Progenitor cell of endocrine pancreas (in vitro differentiated cells): ENCODE data around the gene MYORG. TPM values are rescaled to one million over a fixed set of nuclear protein-coding genes. Genes with fewer than 3 reads are reported as not detected.
"Not testable (repeated sequence)": the region's sequence is repeated elsewhere in the genome, so short reads cannot be mapped to it uniquely, and the experiment has no call there.

Experiments used
- DNase-seq: peaks from one replicate; pipeline ENCODE4 v3.0.0; 2021; ENCODE audit warnings: low spot score; ENCODE audit not compliant: unreplicated experiment
- H3K27ac Mint-ChIP-seq: 2 replicates; pipeline ENCODE4 v1.8.0; 2021; ENCODE audit warnings: mild to moderate bottlenecking, moderate library complexity, mixed read lengths
- H3K27me3 Mint-ChIP-seq: 2 replicates; pipeline ENCODE4 v1.8.0; 2021; ENCODE audit warnings: mixed read lengths
- H3K36me3 Mint-ChIP-seq: 2 replicates; pipeline ENCODE4 v1.8.0; 2022; ENCODE audit warnings: mixed read lengths; ENCODE audit not compliant: insufficient read depth
- H3K4me1 Mint-ChIP-seq: 2 replicates; pipeline ENCODE4 v1.8.0; 2021; ENCODE audit warnings: low read depth, mixed read lengths
- H3K4me3 Mint-ChIP-seq: 2 replicates; pipeline ENCODE4 v1.8.0; 2021; ENCODE audit warnings: low read depth, mild to moderate bottlenecking, moderate library complexity, mixed read lengths
- H3K9me3 Mint-ChIP-seq: 2 replicates; pipeline ENCODE4 v1.8.0; 2021; ENCODE audit warnings: low read depth, mixed read lengths
- total RNA-seq: library from RNA; stranded (reverse); gene quantifications from 2 replicates; pipeline ENCODE4 v1.2.1, GENCODE V29; 2021
- TF ChIP-seq, protein P1 (sequence below): fragments of 200-600 bp; sonication (generic); IDR thresholded peaks from one replicate; pipeline ENCODE4 v1.5.0; 2021; ENCODE audit warnings: antibody characterized with exemption, mild to moderate bottlenecking; ENCODE audit not compliant: unreplicated experiment

Gene MYORG
- total RNA-seq, 1 donor from 2014 or later: 8.8 TPM

DNA sequence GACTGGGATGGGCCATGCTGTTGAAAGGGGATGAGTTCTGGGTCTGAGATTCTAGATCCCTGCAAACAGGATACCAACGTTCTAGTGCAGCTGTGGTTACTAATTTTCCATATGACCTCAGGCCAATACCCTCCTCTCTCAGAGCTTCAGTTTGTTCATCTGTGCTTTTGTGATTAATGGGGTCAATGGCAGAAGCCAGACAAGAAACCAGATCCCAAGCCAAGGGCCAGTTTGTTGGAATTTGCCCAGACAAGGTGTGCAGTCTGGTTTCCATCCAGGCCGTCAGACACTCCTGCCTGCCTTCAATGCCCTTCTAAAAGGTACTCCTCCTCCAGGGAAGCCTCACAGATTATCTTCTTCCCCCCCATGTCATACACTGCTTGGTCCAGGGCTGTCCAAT lies 11.4 kb downstream of the MYORG start:
- TF ChIP-seq, protein P1, sequence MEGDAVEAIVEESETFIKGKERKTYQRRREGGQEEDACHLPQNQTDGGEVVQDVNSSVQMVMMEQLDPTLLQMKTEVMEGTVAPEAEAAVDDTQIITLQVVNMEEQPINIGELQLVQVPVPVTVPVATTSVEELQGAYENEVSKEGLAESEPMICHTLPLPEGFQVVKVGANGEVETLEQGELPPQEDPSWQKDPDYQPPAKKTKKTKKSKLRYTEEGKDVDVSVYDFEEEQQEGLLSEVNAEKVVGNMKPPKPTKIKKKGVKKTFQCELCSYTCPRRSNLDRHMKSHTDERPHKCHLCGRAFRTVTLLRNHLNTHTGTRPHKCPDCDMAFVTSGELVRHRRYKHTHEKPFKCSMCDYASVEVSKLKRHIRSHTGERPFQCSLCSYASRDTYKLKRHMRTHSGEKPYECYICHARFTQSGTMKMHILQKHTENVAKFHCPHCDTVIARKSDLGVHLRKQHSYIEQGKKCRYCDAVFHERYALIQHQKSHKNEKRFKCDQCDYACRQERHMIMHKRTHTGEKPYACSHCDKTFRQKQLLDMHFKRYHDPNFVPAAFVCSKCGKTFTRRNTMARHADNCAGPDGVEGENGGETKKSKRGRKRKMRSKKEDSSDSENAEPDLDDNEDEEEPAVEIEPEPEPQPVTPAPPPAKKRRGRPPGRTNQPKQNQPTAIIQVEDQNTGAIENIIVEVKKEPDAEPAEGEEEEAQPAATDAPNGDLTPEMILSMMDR: no peak
- Mint-ChIP-seq H3K4me3 (no peak overlapping the region), H3K27me3 (peaks cover 19% of the 10 kb centered on the region), H3K36me3 (peaks cover 13% of the 10 kb centered on the region), H3K9me3 (peaks cover 3% of the 10 kb centered on the region), H3K4me1 (peaks cover 5% of the 10 kb centered on the region), H3K27ac (no peak overlapping the region)
- DNase-seq: no peak

- Mint-ChIP-seq H3K9me3 (peaks cover 3% of the 10 kb centered on the region), H3K4me3 (no peak overlapping the region), H3K27me3 (peaks cover 19% of the 10 kb centered on the region), H3K4me1 (peaks cover 5% of the 10 kb centered on the region), H3K36me3 (peaks cover 8% of the 10 kb centered on the region), H3K27ac (no peak overlapping the region)
- no peak for DNase-seq
- TF ChIP-seq, protein P1: no peak
These were observed 12.9 kb downstream of the MYORG start for GRCh38 chr9:34363619-34364351.

DNA sequence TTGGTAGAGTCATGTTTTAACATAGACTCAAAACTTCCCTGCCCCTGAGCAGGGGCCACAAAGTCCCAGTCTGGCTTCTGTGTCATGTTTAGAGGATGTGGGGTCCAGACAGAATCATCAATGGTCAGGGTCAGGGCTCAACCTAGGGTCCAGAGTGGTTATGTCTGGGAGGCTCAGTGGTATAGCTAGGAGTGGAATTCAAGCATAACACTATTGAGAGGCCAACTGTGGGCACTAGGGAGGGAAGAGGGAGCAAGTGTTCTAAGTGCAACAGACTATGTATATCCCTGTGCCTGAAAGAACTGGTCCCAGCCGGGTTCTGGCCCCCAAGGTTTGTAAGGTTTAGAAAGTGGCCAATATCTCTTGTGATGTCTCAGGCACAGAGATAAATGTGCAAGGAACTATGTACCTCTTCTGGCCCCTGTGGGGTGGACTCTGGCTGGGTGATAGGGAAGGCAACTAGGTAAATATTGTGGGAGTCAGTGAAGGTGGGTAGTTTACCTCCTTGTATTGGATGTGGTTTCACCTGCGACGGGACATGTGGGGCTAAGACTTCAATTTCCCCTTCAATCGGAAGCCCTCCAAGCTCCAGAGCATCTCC lies 14.0 kb downstream of the MYORG start:
- Mint-ChIP-seq H3K4me3 (no peak overlapping the region), H3K36me3 (peaks cover 8% of the 10 kb centered on the region), H3K27me3 (peaks cover 19% of the 10 kb centered on the region), H3K4me1 (peaks cover 5% of the 10 kb centered on the region), H3K27ac (no peak overlapping the region), H3K9me3 (peaks cover 9% of the 10 kb centered on the region)
- TF ChIP-seq, protein P1: no peak
- DNase-seq: no peak

DNA sequence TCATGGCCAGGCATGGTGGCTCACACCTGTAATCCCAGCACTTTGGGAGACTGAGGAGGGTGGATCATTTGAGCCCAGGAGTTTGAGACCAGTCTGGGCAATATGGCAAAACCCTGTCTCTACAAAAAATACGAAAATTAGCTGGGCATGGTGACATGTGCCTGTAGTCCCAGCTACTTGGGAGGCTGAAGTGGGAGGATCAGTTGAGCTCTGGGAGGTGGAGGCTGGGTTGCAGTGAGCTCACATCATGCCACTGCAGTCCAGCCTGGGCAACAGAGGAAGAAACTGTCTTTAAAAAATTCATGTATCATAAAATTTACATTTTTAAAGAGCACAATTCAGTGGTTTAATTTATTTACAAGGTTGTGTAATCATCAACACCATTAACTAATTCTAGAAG lies 23.7 kb downstream of the MYORG start:
- not testable (repeated sequence) for H3K4me3 Mint-ChIP-seq, H3K27me3 Mint-ChIP-seq, H3K27ac Mint-ChIP-seq, DNase-seq, H3K4me1 Mint-ChIP-seq
- peaks cover 17% of the 10 kb centered on the region for H3K9me3 Mint-ChIP-seq
- H3K36me3 Mint-ChIP-seq: peaks cover 14% of the 10 kb centered on the region

- H3K4me1 Mint-ChIP-seq, H3K4me3 Mint-ChIP-seq, H3K9me3 Mint-ChIP-seq, H3K27ac Mint-ChIP-seq, H3K27me3 Mint-ChIP-seq, DNase-seq: not testable (repeated sequence)
- peaks cover 14% of the 10 kb centered on the region for H3K36me3 Mint-ChIP-seq
These were observed 24.5 kb downstream of the MYORG start for GRCh38 chr9:34352122-34352652.

DNA sequence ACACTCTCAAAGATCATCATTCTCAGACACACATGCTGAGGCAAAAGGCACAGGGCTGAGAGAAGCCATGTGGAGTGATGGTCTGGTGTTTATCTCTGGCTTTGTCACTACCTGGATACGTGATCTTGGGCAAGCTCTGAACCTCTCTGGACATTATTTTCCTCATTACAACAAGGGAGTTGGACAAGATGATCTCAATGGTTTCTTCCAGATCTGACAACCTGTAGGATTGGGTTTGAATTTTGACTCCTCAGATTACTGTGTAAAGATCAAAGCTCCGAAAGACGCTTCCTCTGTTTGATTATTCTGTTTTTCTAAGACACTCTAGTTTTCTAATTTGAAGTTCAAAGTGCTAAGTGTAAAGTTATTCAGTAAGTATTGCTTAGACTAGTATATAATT lies 27.4 kb downstream of the MYORG start:
- H3K4me1 Mint-ChIP-seq: no peaks in the 10 kb centered on the region
- no peak overlapping the region for H3K27ac Mint-ChIP-seq
- DNase-seq: no peak
- no peaks in the 10 kb centered on the region for H3K9me3 Mint-ChIP-seq
- H3K27me3 Mint-ChIP-seq: no peaks in the 10 kb centered on the region
- TF ChIP-seq, protein P1: no peak
- peaks cover 6% of the 10 kb centered on the region for H3K36me3 Mint-ChIP-seq
- no peak overlapping the region for H3K4me3 Mint-ChIP-seq
